Natural killer cell (primary cell): ENCODE results near the gene CDPF1. TPM values are rescaled to one million over a fixed set of nuclear protein-coding genes. Genes with fewer than 3 reads are reported as not detected.

Source experiments
- ATAC-seq, 3 donors: fragments of 150-1000 bp in 2 of 3; fragments of 200-7000 bp in 1 of 3; cut with Tn5 transposase; 1 replicate in 1 of 3; 2 replicates in 2 of 3; pipeline ENCODE4 v1.10.0; 2021; ENCODE audit warnings: mild to moderate bottlenecking in 2 of 3, moderate library complexity in 2 of 3
- DNase-seq, 2 donors: peaks; one replicate each; pipeline versions ENCODE4 v3.0.0 to v3.0.0-alpha.2; 2013 to 2021; ENCODE audit warnings: mixed read lengths in 1 of 2
- H3K27ac ChIP-seq: one replicate; pipeline ENCODE4 v1.5.1; 2013; ENCODE audit warnings: mild to moderate bottlenecking, low read length
- H3K27me3 ChIP-seq: one replicate; pipeline ENCODE4 v1.6.1; 2013; ENCODE audit warnings: low read length; ENCODE audit not compliant: control insufficient read depth, insufficient read depth
- H3K36me3 ChIP-seq: one replicate; pipeline ENCODE4 v1.6.1; 2013; ENCODE audit warnings: low read length; ENCODE audit not compliant: control insufficient read depth, insufficient read depth
- H3K4me1 ChIP-seq: one replicate; pipeline ENCODE4 v1.6.1; 2013; ENCODE audit warnings: low read length; ENCODE audit not compliant: control insufficient read depth, insufficient read depth
- H3K4me3 ChIP-seq: one replicate; pipeline ENCODE4 v1.5.1; 2013; ENCODE audit warnings: low read length
- H3K9me3 ChIP-seq: one replicate; pipeline ENCODE4 v1.6.1; 2013; ENCODE audit warnings: low read length; ENCODE audit not compliant: control insufficient read depth, insufficient read depth
- H3K27ac Mint-ChIP-seq, 2 donors: one replicate each; pipeline ENCODE4 v1.8.0; 2022; ENCODE audit warnings: mild to moderate bottlenecking in 2 of 2, mixed read lengths in 2 of 2, moderate library complexity in 1 of 2
- H3K27me3 Mint-ChIP-seq, 2 donors: one replicate each; pipeline ENCODE4 v1.8.0; 2022; ENCODE audit warnings: low read depth in 2 of 2, mixed read lengths in 2 of 2
- H3K36me3 Mint-ChIP-seq: one replicate; pipeline ENCODE4 v1.8.0; 2022; ENCODE audit warnings: mixed read lengths
- H3K4me1 Mint-ChIP-seq, 2 donors: one replicate each; pipeline ENCODE4 v1.8.0; 2022; ENCODE audit warnings: mixed read lengths in 2 of 2
- H3K4me3 Mint-ChIP-seq: one replicate; pipeline ENCODE4 v1.8.0; 2022; ENCODE audit warnings: mild to moderate bottlenecking, moderate library complexity, mixed read lengths
- H3K9me3 Mint-ChIP-seq, 2 donors: one replicate each; pipeline ENCODE4 v1.8.0; 2022; ENCODE audit warnings: mixed read lengths in 2 of 2
- WGBS: methylation state at CpG from one replicate; pipeline ENCODE4 v1.1.7; 2013; ENCODE audit warnings: missing lambda C conversion rate; ENCODE audit not compliant: insufficient coverage; 5-methylcytosine and 5-hydroxymethylcytosine counted together
- intact Hi-C: fragments of 100-400 bp; cut with micrococcal nuclease; formaldehyde crosslinking; loops from one replicate; pipeline ENCODE4 v1.14.2; 2022
- total RNA-seq, 4 donors: library from RNA; stranded (reverse); fragments of 120-200 nt in 1 of 4; gene quantifications; one replicate each; pipeline versions ENCODE4 v1.2.3 to v1.2.4, GENCODE V29; 2013 to 2022
- TF ChIP-seq, protein P1 (sequence below): fragments of 200-600 bp; IDR thresholded peaks from one replicate; pipeline ENCODE4 v1.8.0; 2022; ENCODE audit warnings: antibody characterized with exemption

The CDPF1 gene
- total RNA-seq, 3 donors from 2014 or later (not counting 1 experiment from before 2014, with no cell fraction given) = 5.0 to 11.4 (median 7.2) TPM

DNA sequence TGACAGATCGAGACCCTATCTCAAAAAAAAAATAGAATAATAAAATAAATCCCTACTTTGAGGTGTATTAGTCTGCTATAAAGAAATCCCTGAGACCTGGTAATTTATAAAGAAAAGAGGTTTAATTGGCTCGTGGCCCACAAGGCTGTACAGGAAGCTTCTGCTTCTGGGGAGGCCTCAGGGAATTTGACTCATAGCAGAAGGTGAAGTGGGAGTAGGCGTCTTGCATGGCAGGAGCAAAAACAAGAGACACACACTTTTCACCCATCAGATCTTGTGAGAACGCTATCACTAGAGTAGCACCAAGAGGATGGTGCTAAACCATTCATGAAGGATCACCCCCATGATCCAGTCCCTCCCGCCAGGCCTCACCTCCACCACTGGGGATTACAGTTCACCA, 29.2 kb downstream of the CDPF1 start:
- H3K27me3 ChIP-seq = no peaks in the 10 kb centered on the region
- intact Hi-C loops = no loop called here
- no peak for DNase-seq
- H3K4me1 ChIP-seq = peaks cover 2% of the 10 kb centered on the region
- Mint-ChIP-seq H3K36me3 (no peaks in the 10 kb centered on the region), H3K27me3 (no peaks in the 10 kb centered on the region), H3K4me3 (no peak overlapping the region), H3K27ac (no peak overlapping the region), H3K4me1 (peaks cover 5% of the 10 kb centered on the region in 2 donors), H3K9me3 (no peaks in the 10 kb centered on the region)
- no peaks in the 10 kb centered on the region for H3K9me3 ChIP-seq
- no peak for ATAC-seq
- peaks cover 21% of the 10 kb centered on the region for H3K36me3 ChIP-seq
- TF ChIP-seq, protein P1, sequence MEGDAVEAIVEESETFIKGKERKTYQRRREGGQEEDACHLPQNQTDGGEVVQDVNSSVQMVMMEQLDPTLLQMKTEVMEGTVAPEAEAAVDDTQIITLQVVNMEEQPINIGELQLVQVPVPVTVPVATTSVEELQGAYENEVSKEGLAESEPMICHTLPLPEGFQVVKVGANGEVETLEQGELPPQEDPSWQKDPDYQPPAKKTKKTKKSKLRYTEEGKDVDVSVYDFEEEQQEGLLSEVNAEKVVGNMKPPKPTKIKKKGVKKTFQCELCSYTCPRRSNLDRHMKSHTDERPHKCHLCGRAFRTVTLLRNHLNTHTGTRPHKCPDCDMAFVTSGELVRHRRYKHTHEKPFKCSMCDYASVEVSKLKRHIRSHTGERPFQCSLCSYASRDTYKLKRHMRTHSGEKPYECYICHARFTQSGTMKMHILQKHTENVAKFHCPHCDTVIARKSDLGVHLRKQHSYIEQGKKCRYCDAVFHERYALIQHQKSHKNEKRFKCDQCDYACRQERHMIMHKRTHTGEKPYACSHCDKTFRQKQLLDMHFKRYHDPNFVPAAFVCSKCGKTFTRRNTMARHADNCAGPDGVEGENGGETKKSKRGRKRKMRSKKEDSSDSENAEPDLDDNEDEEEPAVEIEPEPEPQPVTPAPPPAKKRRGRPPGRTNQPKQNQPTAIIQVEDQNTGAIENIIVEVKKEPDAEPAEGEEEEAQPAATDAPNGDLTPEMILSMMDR = no peak
- WGBS = 72% methylated on average over 4 of the region's 5 CpGs
- no peak overlapping the region for H3K27ac ChIP-seq
- H3K4me3 ChIP-seq = no peak overlapping the region

DNA sequence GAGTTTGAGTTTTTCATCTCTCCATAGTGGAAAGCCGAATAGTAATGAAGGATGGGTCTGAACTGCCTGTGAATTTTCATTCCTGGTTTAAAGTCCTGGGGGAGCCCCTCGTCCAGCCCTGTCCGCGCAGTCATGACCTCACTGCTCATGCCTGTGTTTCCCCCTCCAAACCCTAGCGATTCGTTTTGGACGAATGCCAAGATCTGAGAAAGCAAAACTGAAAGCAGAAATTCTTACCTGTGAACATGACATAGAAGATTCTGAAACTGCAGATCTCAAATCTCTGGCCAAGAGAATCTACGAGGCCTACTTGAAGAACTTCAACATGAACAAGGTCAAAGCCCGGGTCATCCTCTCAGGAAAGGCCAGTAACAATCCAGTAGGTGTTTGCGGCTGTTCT, 30.5 kb downstream of the CDPF1 start:
- Histone ChIP-seq H3K4me3 (no peak overlapping the region), H3K27me3 (no peaks in the 10 kb centered on the region), H3K9me3 (no peaks in the 10 kb centered on the region), H3K36me3 (peaks cover 29% of the 10 kb centered on the region), H3K27ac (no peak overlapping the region), H3K4me1 (peaks cover 2% of the 10 kb centered on the region)
- Mint-ChIP-seq H3K9me3 (no peaks in the 10 kb centered on the region), H3K4me1 (peaks cover 5% of the 10 kb centered on the region in 2 donors), H3K36me3 (no peaks in the 10 kb centered on the region), H3K27me3 (no peaks in the 10 kb centered on the region), H3K4me3 (no peak overlapping the region), H3K27ac (no peak overlapping the region)
- DNase-seq (peak in 1 of 2 donors; percentile 24), ATAC-seq (no peak)
- intact Hi-C loops = no loop called here
- TF ChIP-seq, protein P1 = no peak
- WGBS = 72% methylated on average over 10 of the region's 10 CpGs

DNA sequence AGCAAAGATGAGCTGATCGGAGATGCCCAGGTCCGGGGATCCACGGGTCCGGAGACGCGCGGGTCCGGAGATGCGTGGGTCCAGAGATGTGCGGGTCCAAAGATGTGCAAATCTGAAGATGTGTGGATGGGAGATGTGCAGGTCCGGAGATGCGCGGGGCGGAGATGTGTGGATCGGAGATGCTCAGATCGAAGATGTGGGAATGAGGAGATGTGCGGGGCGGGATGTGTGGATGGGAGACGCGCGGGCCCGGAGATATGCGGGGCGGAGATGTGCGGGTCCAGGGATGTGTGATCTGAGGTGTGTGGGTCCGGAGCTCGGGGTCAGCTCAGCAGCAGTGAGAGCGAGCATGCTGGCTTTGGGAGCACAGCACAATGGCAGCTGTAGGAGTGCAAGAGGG, 35.5 kb downstream of the CDPF1 start:
- no peaks in the 10 kb centered on the region for H3K4me1 ChIP-seq
- H3K4me3 ChIP-seq = no peak overlapping the region
- H3K36me3 ChIP-seq = peaks cover 25% of the 10 kb centered on the region
- TF ChIP-seq, protein P1 = no peak
- Mint-ChIP-seq H3K27ac (no peak overlapping the region), H3K9me3 (no peaks in the 10 kb centered on the region), H3K36me3 (peaks cover 2% of the 10 kb centered on the region), H3K4me3 (no peak overlapping the region), H3K4me1 (peaks cover 3 to 9% of the 10 kb centered on the region in 2 donors), H3K27me3 (no peaks in the 10 kb centered on the region)
- H3K9me3 ChIP-seq = no peaks in the 10 kb centered on the region
- WGBS = 97% methylated on average over 28 of the region's 28 CpGs
- no peak for DNase-seq
- H3K27me3 ChIP-seq = no peaks in the 10 kb centered on the region
- intact Hi-C loops = no loop called here
- ATAC-seq = no peak
- no peak overlapping the region for H3K27ac ChIP-seq

DNA sequence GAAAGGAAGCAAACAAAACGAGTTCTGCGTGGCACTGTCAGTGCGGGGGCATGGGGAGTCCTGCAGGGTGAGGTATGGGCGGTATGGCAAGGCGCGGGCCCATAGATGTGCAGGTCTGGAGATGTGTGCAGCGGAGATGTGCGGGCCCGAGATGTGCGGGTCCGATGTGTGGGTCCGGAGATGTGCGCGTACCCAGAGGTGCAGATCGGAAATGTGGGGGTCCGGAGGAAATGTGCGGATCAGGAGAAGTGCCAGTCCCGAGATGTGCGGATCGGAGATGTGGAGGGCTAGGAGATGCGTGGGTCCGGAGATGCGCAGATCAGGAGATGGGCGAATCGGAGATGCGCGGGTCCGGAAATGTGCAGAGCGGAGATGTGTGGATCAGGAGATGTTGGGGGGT, 35.9 kb downstream of the CDPF1 start:
- Histone ChIP-seq H3K4me3 (no peak overlapping the region), H3K4me1 (no peaks in the 10 kb centered on the region), H3K27me3 (no peaks in the 10 kb centered on the region), H3K27ac (no peak overlapping the region), H3K36me3 (peaks cover 22% of the 10 kb centered on the region), H3K9me3 (no peaks in the 10 kb centered on the region)
- TF ChIP-seq, protein P1 = no peak
- 98% methylated on average over 29 of the region's 29 CpGs for WGBS
- H3K4me1 Mint-ChIP-seq = peaks cover 0 to 6% of the 10 kb centered on the region in 2 donors
- no peak overlapping the region for H3K27ac Mint-ChIP-seq
- intact Hi-C loops = no loop called here
- H3K4me3 Mint-ChIP-seq = no peak overlapping the region
- peaks cover 7% of the 10 kb centered on the region for H3K36me3 Mint-ChIP-seq
- DNase-seq (no peak), ATAC-seq (no peak)
- peaks cover 1 to 4% of the 10 kb centered on the region in 2 donors for H3K9me3 Mint-ChIP-seq
- no peaks in the 10 kb centered on the region for H3K27me3 Mint-ChIP-seq
